Measurements from ENCODE around the gene NF2. TPM values are rescaled to one million over a fixed set of nuclear protein-coding genes. Genes with fewer than 3 reads are reported as not detected.

Gene NF2
- total and polyA plus RNA-seq, 9 donors: 16.9 to 30.1 (median 19.8) TPM

DNA sequence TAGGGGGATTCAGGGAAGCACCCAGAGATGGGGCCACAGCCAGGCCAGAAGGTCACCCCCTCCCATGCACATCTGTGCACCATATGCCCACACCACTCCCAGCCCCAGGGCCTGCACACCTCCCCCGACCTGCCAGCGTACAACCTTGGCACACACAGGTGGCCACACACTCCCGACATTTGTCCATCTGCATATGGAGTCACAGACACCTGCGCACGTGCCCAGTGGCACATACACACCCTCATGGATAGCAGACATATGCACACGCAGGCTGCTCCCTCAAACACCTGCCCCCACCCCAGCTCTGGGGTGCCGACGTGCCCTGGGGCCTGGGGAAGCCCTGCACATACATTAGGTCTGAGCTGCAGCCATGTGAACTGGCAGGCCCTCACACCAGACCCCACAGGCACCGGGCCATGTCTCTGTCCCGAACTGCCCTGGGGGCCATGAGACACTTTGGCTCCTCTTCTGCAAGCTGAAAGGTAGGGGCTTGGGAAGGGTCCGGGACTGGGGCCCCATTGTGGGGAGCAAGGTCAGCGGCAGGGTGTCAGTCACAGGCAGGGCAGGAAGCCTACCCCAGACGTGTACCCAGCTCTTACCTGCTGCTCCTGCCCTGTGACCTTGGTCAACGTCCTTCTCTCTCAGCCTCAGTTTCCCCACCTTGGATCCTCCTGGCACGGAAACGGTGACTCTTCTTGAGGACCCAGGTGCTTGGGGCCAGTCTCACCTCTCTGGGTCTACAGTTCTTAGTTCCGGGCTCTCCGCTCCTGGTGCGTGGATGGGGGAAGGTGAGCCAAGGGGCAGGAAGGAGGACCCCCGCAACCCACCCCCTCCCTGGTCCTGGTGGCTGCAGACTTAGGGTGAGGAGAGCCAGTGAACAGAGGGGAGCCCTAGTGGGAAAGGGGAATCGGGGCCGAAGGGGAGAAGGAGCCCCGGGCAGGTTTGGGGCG lies 115.8 kb downstream of the NF2 start:
- DNase-seq: no peak

GRCh38 chr22:29719899-29720645 lies 116.6 kb downstream of the NF2 start, which contains the start of gene CABP7:
Gene CABP7 (plus strand): TSS chr22:29720003. CDS start chr22:29720425, 422 bp downstream.
- Histone ChIP-seq H3K4me3 (ENCODE audit: low read length) (no peak within 1 kb of the TSS), H3K27ac (ENCODE audit: low read length) (no peak within 1 kb of the TSS), H3K36me3 (ENCODE audit: control insufficient read depth, insufficient read depth, low read length) (no peaks in the 10 kb centered on the region), H3K4me1 (ENCODE audit: control insufficient read depth, insufficient read depth, low read length) (peaks cover 6% of the 10 kb centered on the region), H3K9me3 (replicated peaks; ENCODE audit: control insufficient read depth, low read depth, low read length) (no peaks in the 10 kb centered on the region), H3K27me3 (ENCODE audit: control insufficient read depth, insufficient read depth, low read length) (peaks cover 65% of the 10 kb centered on the region)
- DNase-seq: no peak
- under 1% methylated on average over 97 of the region's 115 CpGs for WGBS (ENCODE audit: insufficient coverage)

More for the DNA sequence above, 115.8 kb downstream of the NF2 start:
- Histone ChIP-seq H3K27ac (ENCODE audit: low read length) (no peak overlapping the region), H3K4me1 (ENCODE audit: control insufficient read depth, insufficient read depth, low read length) (peaks cover 10% of the 10 kb centered on the region), H3K36me3 (ENCODE audit: control insufficient read depth, insufficient read depth, low read length) (no peaks in the 10 kb centered on the region), H3K27me3 (ENCODE audit: control insufficient read depth, insufficient read depth, low read length) (peaks cover 67% of the 10 kb centered on the region), H3K9me3 (replicated peaks; ENCODE audit: control insufficient read depth, low read depth, low read length) (no peaks in the 10 kb centered on the region), H3K4me3 (ENCODE audit: low read length) (no peak overlapping the region)
- WGBS (ENCODE audit: insufficient coverage): 48% methylated on average over 10 of the region's 24 CpGs

GRCh38 chr22:29720811-29721323 lies 117.4 kb downstream of the NF2 start:
- Histone ChIP-seq H3K27ac (ENCODE audit: low read length) (no peak overlapping the region), H3K4me1 (ENCODE audit: control insufficient read depth, insufficient read depth, low read length) (no peaks in the 10 kb centered on the region), H3K4me3 (ENCODE audit: low read length) (no peak overlapping the region), H3K9me3 (replicated peaks; ENCODE audit: control insufficient read depth, low read depth, low read length) (no peaks in the 10 kb centered on the region), H3K36me3 (ENCODE audit: control insufficient read depth, insufficient read depth, low read length) (no peaks in the 10 kb centered on the region), H3K27me3 (ENCODE audit: control insufficient read depth, insufficient read depth, low read length) (peaks cover 64% of the 10 kb centered on the region)
- DNase-seq: no peak
- 1% methylated on average over 47 of the region's 53 CpGs for WGBS (ENCODE audit: insufficient coverage)

GRCh38 chr22:29722151-29722550 lies 118.7 kb downstream of the NF2 start:
- peaks cover 64% of the 10 kb centered on the region for H3K27me3 ChIP-seq (ENCODE audit: control insufficient read depth, insufficient read depth, low read length)

GRCh38 chr22:29722587-29722986 lies 119.2 kb downstream of the NF2 start:
- peaks cover 60% of the 10 kb centered on the region for H3K27me3 ChIP-seq (ENCODE audit: control insufficient read depth, insufficient read depth, low read length)
- H3K4me3 ChIP-seq (ENCODE audit: low read length): no peak overlapping the region
- H3K27ac ChIP-seq (ENCODE audit: low read length): no peak overlapping the region
- no peaks in the 10 kb centered on the region for H3K9me3 ChIP-seq (replicated peaks; ENCODE audit: control insufficient read depth, low read depth, low read length)
- no peaks in the 10 kb centered on the region for H3K36me3 ChIP-seq (ENCODE audit: control insufficient read depth, insufficient read depth, low read length)
- H3K4me1 ChIP-seq (ENCODE audit: control insufficient read depth, insufficient read depth, low read length): no peaks in the 10 kb centered on the region
- DNase-seq: no peak
- 67% methylated on average over 16 of the region's 16 CpGs for WGBS (ENCODE audit: insufficient coverage)

More at GRCh38 chr22:29722151-29722550, 118.7 kb downstream of the NF2 start:
- H3K4me1 ChIP-seq (ENCODE audit: control insufficient read depth, insufficient read depth, low read length): no peaks in the 10 kb centered on the region
- no CpG with 5 or more reads among the region's 7 CpGs for WGBS (ENCODE audit: insufficient coverage)
- no peaks in the 10 kb centered on the region for H3K9me3 ChIP-seq (replicated peaks; ENCODE audit: control insufficient read depth, low read depth, low read length)
- H3K27ac ChIP-seq (ENCODE audit: low read length): no peak overlapping the region
- H3K4me3 ChIP-seq (ENCODE audit: low read length): no peak overlapping the region
- no peak for DNase-seq
- H3K36me3 ChIP-seq (ENCODE audit: control insufficient read depth, insufficient read depth, low read length): no peaks in the 10 kb centered on the region

- no peaks in the 10 kb centered on the region for H3K36me3 ChIP-seq (ENCODE audit: control insufficient read depth, insufficient read depth, low read length)
- H3K9me3 ChIP-seq (replicated peaks; ENCODE audit: control insufficient read depth, low read depth, low read length): no peaks in the 10 kb centered on the region
- H3K4me1 ChIP-seq (ENCODE audit: control insufficient read depth, insufficient read depth, low read length): no peaks in the 10 kb centered on the region
- H3K4me3 ChIP-seq (ENCODE audit: low read length): no peak overlapping the region
- WGBS (ENCODE audit: insufficient coverage): 89% methylated on average over 10 of the region's 10 CpGs
- DNase-seq: no peak
- H3K27me3 ChIP-seq (ENCODE audit: control insufficient read depth, insufficient read depth, low read length): peaks cover 50% of the 10 kb centered on the region
- H3K27ac ChIP-seq (ENCODE audit: low read length): no peak overlapping the region
These were observed 120.3 kb downstream of the NF2 start for GRCh38 chr22:29723766-29724165.

- Histone ChIP-seq H3K36me3 (ENCODE audit: control insufficient read depth, insufficient read depth, low read length) (no peaks in the 10 kb centered on the region), H3K4me3 (ENCODE audit: low read length) (no peak overlapping the region), H3K27me3 (ENCODE audit: control insufficient read depth, insufficient read depth, low read length) (peaks cover 40% of the 10 kb centered on the region), H3K27ac (ENCODE audit: low read length) (no peak overlapping the region), H3K4me1 (ENCODE audit: control insufficient read depth, insufficient read depth, low read length) (no peaks in the 10 kb centered on the region), H3K9me3 (replicated peaks; ENCODE audit: control insufficient read depth, low read depth, low read length) (no peaks in the 10 kb centered on the region)
- no peak for DNase-seq
- WGBS (ENCODE audit: insufficient coverage): no CpG with 5 or more reads among the region's 8 CpGs
These were observed 121.4 kb downstream of the NF2 start for GRCh38 chr22:29724843-29725242.

GRCh38 chr22:29726106-29726505 lies 122.7 kb downstream of the NF2 start:
- H3K36me3 ChIP-seq (ENCODE audit: control insufficient read depth, insufficient read depth, low read length): peaks cover 11% of the 10 kb centered on the region
- H3K4me1 ChIP-seq (ENCODE audit: control insufficient read depth, insufficient read depth, low read length): no peaks in the 10 kb centered on the region
- WGBS (ENCODE audit: insufficient coverage): 66% methylated on average over 7 of the region's 7 CpGs
- no peak for DNase-seq
- peaks cover 33% of the 10 kb centered on the region for H3K27me3 ChIP-seq (ENCODE audit: control insufficient read depth, insufficient read depth, low read length)
- H3K4me3 ChIP-seq (ENCODE audit: low read length): no peak overlapping the region
- H3K27ac ChIP-seq (ENCODE audit: low read length): no peak overlapping the region
- no peaks in the 10 kb centered on the region for H3K9me3 ChIP-seq (replicated peaks; ENCODE audit: control insufficient read depth, low read depth, low read length)

DNA sequence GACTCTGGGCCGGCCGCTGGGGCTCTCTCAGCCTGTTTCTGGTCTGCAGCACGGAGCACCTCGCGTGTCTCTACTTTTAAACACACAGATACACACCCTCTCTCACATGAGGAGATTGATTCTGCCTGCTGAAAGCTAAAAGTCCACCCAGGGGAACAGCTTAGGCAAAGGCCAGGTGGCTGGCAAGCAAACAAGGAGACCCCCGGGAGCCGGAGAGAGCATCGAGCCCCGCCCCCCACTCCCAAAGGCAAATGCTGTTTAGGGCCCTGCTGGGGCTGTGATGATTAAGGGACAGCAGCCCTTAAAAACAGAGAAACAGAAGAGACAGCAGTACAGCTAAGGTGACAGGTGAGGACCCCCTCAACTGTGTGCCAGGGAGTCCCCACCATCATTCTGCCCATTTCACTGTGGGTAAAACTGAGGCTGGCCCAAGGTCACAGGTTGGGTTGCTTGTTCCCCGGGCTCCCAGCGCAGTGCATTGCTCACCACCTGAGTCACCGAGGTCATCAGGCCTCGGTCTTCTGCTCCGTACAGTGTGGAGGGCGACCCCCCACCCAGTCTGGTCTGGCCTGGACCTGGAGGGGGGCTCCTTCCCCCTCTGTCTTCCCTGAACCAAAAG lies 123.2 kb downstream of the NF2 start:
- peaks cover 16% of the 10 kb centered on the region for H3K36me3 ChIP-seq (ENCODE audit: control insufficient read depth, insufficient read depth, low read length)
- H3K4me1 ChIP-seq (ENCODE audit: control insufficient read depth, insufficient read depth, low read length): no peaks in the 10 kb centered on the region
- no peak overlapping the region for H3K4me3 ChIP-seq (ENCODE audit: low read length)
- peaks cover 28% of the 10 kb centered on the region for H3K27me3 ChIP-seq (ENCODE audit: control insufficient read depth, insufficient read depth, low read length)
- no peak for DNase-seq
- H3K27ac ChIP-seq (ENCODE audit: low read length): no peak overlapping the region
- 27% methylated on average over 8 of the region's 15 CpGs for WGBS (ENCODE audit: insufficient coverage)
- no peaks in the 10 kb centered on the region for H3K9me3 ChIP-seq (replicated peaks; ENCODE audit: control insufficient read depth, low read depth, low read length)

Measured in muscle of leg (tissue), 11 donors.